ENCODE results near the gene MBD4.

DNA sequence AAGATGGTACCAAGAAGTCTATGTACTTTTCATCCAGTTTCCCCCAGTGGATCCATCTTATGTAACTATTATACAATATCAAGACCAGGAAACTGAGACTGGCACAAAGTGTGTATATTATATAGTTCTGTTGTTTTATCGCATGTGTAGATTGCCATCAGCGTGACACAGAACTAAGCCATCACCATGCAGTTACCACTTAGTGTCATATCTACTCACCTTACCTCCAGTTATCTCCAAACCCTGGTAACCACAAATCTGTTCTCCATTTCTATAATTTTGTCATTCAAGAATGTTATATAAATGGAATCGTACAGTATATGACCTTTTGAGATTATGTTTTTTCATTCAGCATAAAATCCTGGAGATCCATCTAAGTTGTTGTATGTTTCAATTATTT lies 23.3 kb upstream of the MBD4 start:
- TF ChIP-seq POLR2AphosphoS5 (IDR thresholded peaks at IDR 0.05; ENCODE audit: borderline replicate concordance, low read depth, low read length), result no peak
- TF ChIP-seq EZH2 (IDR thresholded peaks at IDR 0.05), result no peak
- TF ChIP-seq FOXP2 (optimal IDR thresholded peaks at IDR 0.05; ENCODE audit: control extremely low read depth, extremely low read length, insufficient read depth), result no peak

Measured in SK-N-MC (cell line).